HG03469 (cell line): Measurements from ENCODE around the gene SIRT4.

ENCODE experiments used
- ATAC-seq: cut with Tn5 transposase; IDR thresholded peaks from one replicate; pipeline ENCODE4 v1.9.1; 2021; ENCODE audit warnings: mild to moderate bottlenecking, moderate library complexity, moderate number of reproducible peaks; ENCODE audit not compliant: unreplicated experiment

The SIRT4 gene

DNA sequence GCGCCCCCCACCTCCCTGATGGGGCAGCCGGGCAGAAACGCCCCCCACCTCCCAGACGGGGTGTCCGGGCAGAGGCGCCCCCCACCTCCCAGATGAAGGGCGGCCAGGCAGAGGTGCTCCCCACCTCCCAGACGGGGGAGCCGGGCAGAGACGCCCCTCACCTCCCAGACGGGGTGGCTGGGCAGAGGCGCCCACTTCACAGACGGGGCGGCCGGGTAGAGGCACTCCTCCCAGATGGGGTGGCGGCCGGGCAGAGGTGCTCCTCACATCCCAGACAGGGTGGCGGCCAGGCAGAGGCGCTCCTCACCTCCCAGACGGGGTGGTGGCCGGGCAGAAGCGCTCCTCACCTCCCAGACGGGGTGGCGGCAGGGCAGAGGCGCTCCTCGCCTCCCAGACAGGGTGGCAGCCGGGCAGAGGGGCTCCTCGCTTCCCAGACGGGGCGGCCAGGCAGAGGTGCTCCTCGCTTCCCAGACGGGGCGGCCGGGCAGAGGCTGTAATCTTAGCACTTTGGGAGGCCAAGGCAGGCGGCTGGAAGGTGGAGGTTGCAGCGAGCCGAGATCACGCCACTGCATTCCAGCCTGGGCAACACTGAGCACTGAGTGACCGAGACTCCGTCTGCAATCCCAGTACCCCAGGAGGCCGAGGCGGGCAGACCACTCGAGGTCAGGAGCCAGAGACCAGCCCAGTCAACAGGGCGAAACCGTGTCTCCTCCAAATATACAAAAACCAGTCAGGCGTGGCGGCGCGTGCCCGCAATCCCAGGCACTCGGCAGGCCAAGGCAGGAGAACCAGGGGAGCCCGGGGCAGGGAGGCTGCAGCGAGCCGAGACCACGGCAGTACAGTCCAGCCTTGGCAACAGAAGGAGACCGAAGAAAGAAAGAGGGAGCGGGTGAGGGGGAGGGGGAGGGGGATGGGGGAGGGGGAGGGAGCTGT is 23.7 kb upstream of the SIRT4 start:
- ATAC-seq: no peak

DNA sequence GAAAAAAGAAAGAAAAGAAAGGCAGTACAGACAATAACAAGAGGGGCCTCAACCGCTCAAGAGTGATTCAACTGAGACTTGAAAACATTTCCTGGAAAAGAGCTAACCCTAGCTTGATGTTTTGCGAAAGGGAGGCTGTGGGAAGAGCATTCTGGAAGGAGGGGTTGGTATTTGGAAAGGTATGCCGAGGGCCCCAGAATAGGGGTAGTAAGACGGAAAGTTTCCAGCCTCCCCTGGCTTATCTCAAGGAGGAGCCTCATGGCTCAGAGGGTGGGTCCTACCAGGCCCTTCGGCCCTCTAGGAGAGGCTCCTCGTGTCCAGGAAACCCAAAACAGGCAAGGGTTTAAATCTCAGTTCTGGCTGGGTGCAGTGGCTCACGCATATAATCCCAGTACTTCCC is 18.8 kb upstream of the SIRT4 start:
- no peak for ATAC-seq

DNA sequence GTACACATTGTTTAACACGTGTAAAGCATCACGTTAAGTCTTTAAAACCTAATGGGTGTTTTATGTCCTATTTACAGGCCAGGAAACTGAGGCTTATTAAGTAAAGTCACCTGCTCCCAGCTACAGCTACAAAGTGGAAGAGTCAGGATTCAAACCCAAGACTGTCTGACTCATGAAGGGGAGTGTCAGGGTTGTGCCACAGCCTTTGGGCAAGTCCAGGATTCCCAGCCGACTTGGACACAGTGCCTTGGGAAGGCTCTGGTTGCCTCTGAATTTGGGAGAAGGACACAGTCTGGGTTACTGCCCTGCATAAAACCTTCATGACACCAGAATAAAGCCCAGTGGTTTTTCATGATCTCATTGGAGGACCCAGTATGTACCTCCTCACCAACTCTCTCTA is 17.7 kb upstream of the SIRT4 start:
- ATAC-seq: no peak

DNA sequence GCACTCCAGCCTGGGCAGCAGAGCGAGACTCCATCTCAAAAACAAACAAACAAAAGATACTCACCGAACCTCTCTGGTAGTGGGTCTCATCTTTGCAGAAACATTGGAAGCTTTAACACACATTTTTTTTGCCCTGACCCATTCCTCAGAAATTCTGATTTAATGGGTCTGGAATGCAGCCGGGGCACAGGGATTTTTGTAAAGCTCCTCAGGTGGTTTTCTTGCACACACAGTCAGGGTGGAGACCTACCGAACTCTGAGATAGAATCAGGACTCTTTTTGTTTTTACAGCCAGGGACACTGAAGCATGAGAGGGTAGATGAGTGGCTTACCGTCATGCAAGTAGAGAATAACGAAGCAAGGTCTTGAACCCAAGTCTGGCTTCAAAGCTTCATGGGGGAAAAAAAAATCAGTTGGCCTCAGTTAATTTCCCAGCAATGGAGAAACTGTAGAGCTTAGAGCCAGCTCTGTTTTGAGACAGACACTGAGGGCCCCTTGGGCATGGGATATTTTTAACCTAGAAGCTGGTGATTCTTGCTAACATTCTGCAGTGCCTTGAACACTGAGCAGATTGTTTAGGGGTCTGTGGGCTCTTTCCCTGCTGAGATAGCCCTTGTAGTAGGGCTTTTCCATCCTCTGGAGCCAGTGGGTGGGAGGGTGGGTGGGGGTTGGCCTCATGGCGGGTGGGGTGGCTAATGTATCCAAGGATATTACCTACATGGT is 15.2 kb upstream of the SIRT4 start:
- no peak for ATAC-seq

DNA sequence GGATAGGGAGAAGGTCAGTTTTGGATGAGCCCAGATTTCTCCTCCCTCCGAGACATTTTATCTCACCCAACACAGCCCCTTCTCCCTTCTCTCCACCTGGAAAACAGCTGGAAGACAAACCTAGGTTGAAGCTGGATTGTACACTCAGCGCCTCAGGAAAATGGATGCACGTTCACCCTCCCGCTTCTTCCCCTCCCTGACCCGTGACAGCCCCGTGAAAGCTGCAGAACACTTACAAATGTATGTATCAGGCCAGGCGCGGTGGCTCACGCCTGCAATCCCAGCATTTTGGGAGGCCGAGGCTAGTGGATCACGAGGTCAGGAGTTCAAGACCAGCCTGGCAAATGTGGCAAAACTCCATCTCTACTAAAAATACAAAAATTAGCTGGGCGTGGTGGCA is 14.6 kb upstream of the SIRT4 start:
- ATAC-seq: no peak

DNA sequence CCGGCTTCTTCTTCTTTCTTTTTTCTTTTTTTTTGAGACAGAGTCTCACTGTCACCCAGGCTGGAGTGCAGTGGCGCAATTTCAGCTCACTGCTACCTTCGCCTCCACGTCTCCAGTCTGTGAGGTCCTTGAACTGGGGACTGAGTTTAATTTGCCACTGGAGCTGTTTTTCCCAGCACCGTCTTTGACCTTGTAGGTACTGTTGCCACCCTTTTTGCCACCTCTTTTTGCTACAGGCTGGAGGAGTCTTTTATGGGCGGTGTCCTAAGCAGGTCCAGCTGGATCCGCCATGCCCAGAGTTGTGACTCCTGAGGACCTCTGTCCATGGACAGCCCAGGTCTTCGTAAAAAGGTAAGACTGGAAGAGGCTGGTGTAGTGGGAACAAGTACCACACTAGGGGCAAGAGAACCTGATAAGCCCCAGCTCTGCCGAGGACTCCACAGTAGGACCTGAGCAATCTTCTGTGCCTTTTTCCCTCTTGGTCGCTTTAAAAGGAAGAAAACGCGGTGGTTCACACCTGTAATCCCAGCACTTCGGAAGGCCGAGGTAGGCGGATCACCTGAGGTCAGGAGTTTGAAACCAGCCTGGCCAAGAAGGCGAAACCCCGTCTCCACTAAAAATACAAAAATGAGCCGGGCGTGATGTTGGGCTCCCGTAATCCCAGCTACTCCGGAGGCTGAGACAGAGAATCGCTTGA is 11.4 kb upstream of the SIRT4 start:
- no peak for ATAC-seq

DNA sequence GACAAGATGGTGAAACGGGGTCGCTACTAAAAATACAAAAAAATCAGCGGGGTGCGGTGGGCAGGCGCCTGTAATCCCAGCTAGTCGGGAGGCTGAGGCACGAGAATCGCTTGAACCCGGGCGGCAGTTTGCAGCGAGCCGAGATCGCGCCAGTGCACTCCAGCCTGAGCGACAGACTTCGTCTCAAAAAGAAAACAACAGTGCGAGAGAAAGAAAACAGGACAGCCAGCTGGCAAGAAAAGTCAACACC is 9.8 kb upstream of the SIRT4 start:
- ATAC-seq: no peak

DNA sequence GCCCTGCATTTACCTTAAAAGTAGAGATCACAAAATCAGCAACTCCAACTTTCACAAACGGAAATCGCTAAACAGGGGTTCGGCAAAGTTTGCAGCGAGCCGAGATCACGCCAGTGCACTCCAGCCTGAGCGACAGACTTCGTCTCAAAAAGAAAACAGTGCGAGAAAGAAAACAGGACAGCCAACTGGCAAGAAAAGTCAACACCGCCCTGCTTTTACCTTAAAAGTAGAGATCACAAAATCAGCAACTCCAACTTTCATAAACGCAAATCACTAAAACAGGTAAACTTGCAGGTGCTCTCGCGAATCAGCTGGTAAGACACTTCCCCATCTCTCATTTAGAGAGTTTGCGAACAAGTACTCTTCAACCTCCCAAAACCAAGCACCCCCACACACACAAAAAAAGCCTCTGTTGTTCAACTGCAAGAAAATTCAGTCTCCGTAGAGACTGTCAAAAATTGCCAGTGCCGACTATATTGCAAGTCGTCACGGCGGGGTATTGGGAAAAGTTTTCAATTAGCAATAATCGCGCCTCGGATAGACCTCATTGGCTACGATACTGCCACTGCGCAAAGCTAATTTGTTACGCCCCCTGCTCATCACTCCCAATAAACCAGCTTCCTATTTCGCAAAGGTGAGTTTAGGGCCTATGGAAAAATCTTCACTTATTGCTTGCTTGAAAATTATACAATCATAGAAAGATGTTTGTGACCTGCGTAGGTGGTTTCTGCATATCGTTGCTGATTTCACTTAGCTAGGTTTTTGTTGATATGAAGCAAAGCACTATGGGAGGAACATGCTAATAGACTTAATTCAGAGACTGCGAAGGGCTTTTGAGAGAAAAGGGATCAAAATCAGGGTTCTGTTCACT is 9.2 kb upstream of the SIRT4 start, which contains the start of gene RNU4-1:
Gene RNU4-1 (minus strand): TSS at position 577 of the 871 bp plus-strand sequence.
- peak; percentile 29 for ATAC-seq

DNA sequence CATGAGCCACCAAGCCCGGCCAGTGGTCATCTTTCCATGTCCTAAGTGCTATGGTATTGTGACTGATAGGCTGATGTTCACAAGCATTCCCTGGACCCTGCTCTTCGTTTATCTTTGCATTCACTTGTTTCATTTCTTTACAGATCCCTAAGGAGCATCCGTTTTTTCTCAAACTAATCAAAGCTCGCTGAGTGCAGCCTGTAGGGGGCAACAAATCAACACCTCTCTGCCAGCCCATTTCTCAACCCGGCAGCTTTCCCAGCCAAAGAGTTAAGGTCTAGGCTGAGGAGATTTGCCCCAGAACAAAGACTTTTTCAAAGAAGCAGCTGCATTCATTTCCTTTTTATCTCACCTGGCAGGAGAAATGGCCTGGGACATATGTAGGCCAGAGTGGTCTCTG is 12.1 kb downstream of the SIRT4 start:
- no peak for ATAC-seq

DNA sequence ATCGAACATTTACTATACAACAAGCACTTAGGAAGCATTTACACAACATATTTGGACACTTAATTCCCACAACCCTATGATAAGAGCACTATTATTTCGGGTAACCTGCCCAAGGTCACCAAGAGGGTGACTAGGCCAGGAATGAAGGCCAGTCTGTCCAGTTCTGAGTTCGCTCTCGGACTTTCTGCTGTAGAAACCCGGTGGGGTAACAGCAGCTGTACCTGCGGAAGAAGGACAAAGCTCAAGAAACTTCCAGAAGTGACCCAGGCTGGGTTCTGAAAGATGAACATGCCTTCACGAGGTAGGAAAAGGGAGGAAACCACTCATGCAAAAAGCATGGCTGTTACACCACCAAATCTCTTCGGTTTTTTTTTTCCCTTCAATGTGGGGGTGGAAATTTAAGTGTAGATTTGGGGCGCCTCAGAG is 14.7 kb downstream of the SIRT4 start:
- no peak for ATAC-seq

DNA sequence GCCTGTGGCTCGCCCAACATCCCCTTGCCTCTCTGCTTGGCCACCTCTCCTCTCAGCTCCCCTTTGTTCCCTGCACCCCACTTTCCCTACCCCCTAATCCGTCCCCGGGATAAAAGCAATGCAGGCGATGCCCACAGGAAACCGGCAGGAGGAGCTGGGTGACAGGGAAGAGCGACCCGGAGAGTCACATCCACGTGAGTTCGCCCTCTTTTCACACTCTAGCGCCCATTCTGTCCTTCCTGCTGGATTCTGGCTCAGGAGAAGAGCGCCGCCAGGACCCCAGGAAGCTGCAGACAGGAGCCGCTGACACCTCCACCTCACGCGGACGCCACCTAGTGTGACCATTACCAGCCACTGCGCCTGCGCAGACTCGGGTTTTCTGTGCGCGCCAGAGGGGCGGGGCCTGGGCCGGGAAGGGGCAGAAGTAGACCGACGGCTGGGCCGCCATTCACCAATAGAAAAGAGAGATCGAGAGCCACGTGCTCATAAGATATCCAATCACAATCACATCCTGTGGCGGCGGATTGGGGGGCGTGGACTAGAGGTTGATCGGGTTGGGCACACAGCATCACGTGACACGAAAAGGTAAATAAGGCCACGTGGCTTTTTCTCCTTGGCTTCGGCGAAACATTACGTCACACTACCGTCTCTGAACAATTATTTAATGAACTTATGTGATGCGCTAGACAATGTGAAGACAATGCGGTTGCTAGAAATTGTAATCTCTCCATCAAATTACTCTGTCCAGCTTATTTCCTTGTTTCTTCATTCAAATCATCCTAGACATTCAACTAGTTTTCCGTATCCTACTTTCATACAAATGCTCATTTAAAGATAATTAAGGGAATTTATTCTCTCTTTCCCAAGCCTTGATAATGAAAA is 15.3 kb downstream of the SIRT4 start:
- peak; percentile 90 for ATAC-seq

DNA sequence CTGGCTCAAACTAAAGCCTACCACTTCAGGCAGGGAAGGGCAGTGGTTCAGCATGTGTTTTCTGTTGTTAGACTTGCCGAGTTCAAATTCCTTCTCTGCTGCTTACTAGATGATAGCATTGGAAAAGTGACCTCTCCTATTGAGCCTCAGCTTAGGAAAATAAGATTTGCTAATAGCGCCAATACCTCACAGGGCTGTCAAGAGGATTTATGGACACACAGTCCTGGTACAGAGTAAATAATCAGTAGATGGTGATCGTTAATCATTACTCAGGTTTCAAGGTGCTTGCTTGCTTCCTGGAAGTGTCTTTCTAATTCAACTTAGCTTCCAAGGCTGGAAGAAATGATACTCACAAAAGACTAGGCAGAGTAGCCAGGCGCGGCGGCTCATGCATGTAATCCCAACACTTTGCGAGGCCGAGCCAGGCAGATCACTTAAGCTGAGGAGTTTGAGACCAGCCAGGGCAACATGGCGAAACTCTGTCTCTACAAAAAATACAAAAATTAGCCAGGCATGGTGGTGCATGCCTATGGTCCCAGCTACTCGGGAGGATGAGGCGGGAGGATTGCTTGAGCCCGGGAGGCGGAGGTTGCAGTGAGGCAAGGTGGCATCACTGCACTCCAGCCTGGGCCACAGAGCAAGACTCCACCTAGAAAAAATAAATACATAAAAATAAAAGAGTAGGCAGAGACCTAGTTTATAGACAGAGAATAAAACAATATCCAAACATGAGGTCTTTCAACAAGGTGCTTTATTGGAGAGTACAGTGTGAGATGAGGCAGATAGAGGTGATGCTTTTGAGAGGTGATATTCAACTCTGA is 19.5 kb downstream of the SIRT4 start:
- ATAC-seq: no peak

DNA sequence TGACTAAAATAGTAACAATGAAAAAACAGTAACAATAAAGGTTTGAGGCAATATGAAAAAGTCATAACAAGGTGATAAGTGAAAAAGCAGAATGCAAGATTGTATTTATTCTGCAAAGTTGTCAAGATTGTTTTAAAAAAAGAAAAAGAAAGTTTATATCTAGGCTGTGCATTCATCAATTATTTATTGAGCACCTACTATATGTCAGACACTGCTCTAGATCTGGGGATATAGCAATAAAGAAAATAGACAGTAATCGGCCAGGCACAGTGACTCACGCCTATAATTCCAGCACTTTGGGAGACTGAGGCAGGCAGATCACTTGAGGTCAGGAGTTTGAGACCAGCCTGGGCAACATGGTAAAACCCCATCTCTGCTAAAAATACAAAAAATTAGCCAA is 21.7 kb downstream of the SIRT4 start:
- no peak for ATAC-seq

DNA sequence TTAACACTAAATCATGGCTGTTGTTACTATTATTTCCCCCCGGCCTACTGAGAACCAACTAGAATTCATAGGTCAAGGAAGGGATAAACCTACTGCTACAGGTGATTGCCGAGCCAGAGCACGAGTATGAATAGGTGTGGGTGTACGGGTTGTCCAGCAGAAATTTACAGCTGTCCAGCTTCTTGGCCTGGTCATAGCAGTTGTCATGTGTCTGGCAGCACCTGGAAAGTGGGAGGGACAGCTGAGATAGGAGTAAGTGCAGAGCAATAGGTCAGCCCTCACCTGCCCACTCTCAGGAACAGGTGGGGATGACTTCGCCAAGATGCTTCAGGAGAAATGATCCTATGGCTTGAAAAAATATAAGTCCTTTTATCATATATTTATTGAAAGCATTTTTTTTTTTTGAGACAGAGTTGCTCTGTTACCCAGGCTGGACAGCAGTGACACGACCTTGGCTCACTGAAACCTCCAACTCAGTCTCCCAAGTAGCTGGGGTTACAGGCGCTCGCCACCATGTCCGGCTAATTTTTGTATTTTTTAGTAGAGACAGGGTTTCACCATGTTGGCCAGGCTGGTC is 22.8 kb downstream of the SIRT4 start:
- ATAC-seq: no peak

DNA sequence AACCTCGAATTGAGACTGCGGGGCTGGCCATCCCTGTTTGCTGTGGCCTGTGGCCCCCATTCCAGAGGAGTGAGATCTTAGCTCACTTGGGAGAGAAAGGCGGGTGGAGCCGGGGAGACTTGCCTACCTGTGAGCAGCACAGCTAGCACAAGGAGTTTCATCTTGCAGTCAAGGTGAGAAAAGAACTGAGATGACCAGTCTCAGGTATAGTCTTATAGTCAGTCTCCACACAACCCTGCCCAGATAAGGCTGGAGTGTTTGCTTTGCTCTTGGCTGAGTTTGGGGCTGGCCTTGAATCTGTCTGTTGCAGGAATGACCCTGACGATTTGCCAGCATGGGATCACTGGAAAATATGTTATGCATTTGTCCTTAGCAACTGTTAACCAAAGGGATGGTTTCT is 25.5 kb downstream of the SIRT4 start, which contains the start of gene PLA2G1B:
Gene PLA2G1B (minus strand): TSS at position 187 of the 400 bp plus-strand sequence. CDS start 26 bp downstream, at position 161.
- ATAC-seq: no peak

DNA sequence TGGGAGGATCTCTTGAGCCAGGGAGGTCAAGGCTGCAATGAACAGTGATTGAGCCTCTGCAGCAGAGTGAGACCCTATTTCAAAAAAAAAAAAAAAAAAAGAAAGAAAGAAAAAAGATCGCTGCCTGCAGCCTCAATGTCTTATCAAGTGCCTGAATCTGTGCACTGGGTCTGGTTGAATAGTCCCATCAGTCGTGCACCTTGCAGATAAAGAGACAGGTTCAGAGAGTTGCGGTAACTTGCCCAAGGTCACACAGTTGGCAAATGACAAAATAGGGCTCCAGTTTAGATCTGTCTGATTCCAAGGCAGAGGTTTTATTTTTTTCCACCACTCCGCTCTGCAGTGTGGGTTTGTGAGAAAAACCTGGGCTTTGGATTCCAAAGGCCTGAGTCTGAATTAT is 26.1 kb downstream of the SIRT4 start:
- no peak for ATAC-seq

DNA sequence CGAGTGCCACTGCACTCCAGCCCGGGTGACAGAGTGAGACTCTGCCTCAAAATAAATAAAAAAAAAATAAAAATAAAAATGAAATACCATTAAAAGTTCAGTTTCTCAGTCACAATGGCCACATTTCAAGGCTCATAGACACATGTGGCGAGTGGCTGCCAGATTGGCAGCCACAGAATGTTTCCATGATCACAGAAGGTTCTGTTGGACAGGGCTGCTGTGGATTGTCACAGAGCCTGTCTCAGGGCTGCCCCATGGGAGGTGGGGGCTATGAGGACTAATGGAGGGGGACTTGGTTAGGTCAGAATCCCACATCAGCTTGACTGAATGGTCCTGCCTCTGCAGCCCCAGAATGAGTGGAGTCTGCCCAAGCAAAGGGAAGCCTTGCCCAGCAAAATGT is 29.3 kb downstream of the SIRT4 start:
- no peak for ATAC-seq

DNA sequence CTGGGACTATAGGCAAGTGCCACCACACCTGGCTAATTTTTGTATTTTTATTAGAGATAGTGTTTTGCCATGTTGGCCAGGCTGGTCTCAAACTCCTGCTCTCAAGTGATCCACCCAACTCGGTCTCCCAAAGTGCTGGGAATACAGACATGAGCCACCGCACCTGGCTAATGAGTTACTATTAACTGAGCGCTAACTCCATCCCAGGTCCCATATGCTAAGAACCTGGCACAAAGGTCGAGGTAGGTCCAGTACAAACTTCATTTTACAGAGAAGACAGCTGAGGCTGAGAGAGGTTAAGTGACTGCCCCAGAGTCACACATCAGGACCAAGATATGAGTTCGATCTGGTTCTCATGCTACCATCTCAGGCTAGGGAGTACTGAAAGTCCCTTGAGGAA is 29.9 kb downstream of the SIRT4 start:
- ATAC-seq: no peak
